HuH-7.5 (cell line): ENCODE data around the gene ENTR1.

Experiments
- DNase-seq: peaks from one replicate; pipeline ENCODE4 v3.0.0; 2011; ENCODE audit warnings: low spot score

The ENTR1 gene

GRCh38 chr9:136395345-136396218 lies 14.8 kb downstream of the ENTR1 start:
- DNase-seq: no peak

GRCh38 chr9:136395020-136395340 lies 15.4 kb downstream of the ENTR1 start:
- DNase-seq: no peak

GRCh38 chr9:136394312-136395019 lies 15.9 kb downstream of the ENTR1 start:
- no peak for DNase-seq

- DNase-seq: no peak
Measured at GRCh38 chr9:136393531-136393930, 16.9 kb downstream of the ENTR1 start.

GRCh38 chr9:136392538-136393449 lies 17.6 kb downstream of the ENTR1 start:
- DNase-seq: no peak

- DNase-seq: no peak
Measured at GRCh38 chr9:136391737-136392537, 18.5 kb downstream of the ENTR1 start.

GRCh38 chr9:136389396-136389795 lies 21.0 kb downstream of the ENTR1 start:
- DNase-seq: no peak

GRCh38 chr9:136387217-136387616 lies 23.2 kb downstream of the ENTR1 start:
- no peak for DNase-seq

GRCh38 chr9:136386018-136386417 lies 24.4 kb downstream of the ENTR1 start:
- no peak for DNase-seq

- no peak for DNase-seq
Measured at GRCh38 chr9:136385015-136385414, 25.4 kb downstream of the ENTR1 start.

GRCh38 chr9:136383436-136383835 lies 27.0 kb downstream of the ENTR1 start:
- no peak for DNase-seq

GRCh38 chr9:136381966-136382513 lies 28.4 kb downstream of the ENTR1 start:
- DNase-seq: no peak

- no peak for DNase-seq
Measured at GRCh38 chr9:136381311-136381710, 29.1 kb downstream of the ENTR1 start.

- no peak for DNase-seq
Measured at GRCh38 chr9:136380381-136380780, 30.0 kb downstream of the ENTR1 start.

GRCh38 chr9:136379891-136380290 lies 30.5 kb downstream of the ENTR1 start:
- no peak for DNase-seq

- DNase-seq: no peak
Measured at GRCh38 chr9:136379401-136379800, 31.0 kb downstream of the ENTR1 start.

- no peak for DNase-seq
Measured at GRCh38 chr9:136379003-136379287, 31.5 kb downstream of the ENTR1 start.

- DNase-seq: no peak
Measured at GRCh38 chr9:136378170-136379002, 32.0 kb downstream of the ENTR1 start.

- no peak for DNase-seq
Measured at GRCh38 chr9:136377341-136378169, 32.9 kb downstream of the ENTR1 start.

- no peak for DNase-seq
Measured at GRCh38 chr9:136376457-136376856, 34.0 kb downstream of the ENTR1 start.
